Rectal smooth muscle tissue (tissue), 1 donor: ENCODE data around the gene NFATC2.
"Not testable (repeated sequence)": the region's sequence is repeated elsewhere in the genome, so short reads cannot be mapped to it uniquely, and the experiment has no call there.

ENCODE experiments used
- H3K27ac ChIP-seq: one replicate; pipeline ENCODE4 v1.7.0; 2013; ENCODE audit warnings: low read depth, low read length, inconsistent platforms
- H3K27me3 ChIP-seq: one replicate; pipeline ENCODE4 v1.7.0; 2013; ENCODE audit warnings: low read length; ENCODE audit not compliant: control insufficient read depth, insufficient read depth
- H3K36me3 ChIP-seq: one replicate; pipeline ENCODE4 v1.7.0; 2013; ENCODE audit warnings: low read length; ENCODE audit not compliant: control insufficient read depth, insufficient read depth
- H3K4me1 ChIP-seq: one replicate; pipeline ENCODE4 v1.7.0; 2013; ENCODE audit warnings: low read length; ENCODE audit not compliant: control insufficient read depth, insufficient read depth
- H3K4me3 ChIP-seq: one replicate; pipeline ENCODE4 v1.7.0; 2013; ENCODE audit warnings: low read length
- H3K9ac ChIP-seq: one replicate; pipeline ENCODE4 v1.7.0; 2013; ENCODE audit warnings: low read length

The NFATC2 gene

GRCh38 chr20:51462566-51463276 is 79.8 kb downstream of the NFATC2 start:
- Histone ChIP-seq H3K9ac (no peak overlapping the region), H3K4me3 (no peak overlapping the region), H3K36me3 (no peaks in the 10 kb centered on the region), H3K27me3 (no peaks in the 10 kb centered on the region), H3K4me1 (peaks cover 9% of the 10 kb centered on the region), H3K27ac (no peak overlapping the region)

GRCh38 chr20:51461846-51462245 is 80.7 kb downstream of the NFATC2 start:
- peaks cover 15% of the 10 kb centered on the region for H3K4me1 ChIP-seq
- not testable (repeated sequence) for H3K27ac ChIP-seq, H3K36me3 ChIP-seq, H3K9ac ChIP-seq, H3K4me3 ChIP-seq, H3K27me3 ChIP-seq

GRCh38 chr20:51461306-51461705 is 81.2 kb downstream of the NFATC2 start:
- no peak overlapping the region for H3K27ac ChIP-seq
- no peak overlapping the region for H3K9ac ChIP-seq
- H3K4me1 ChIP-seq = peaks cover 20% of the 10 kb centered on the region
- no peaks in the 10 kb centered on the region for H3K36me3 ChIP-seq
- no peaks in the 10 kb centered on the region for H3K27me3 ChIP-seq
- no peak overlapping the region for H3K4me3 ChIP-seq

GRCh38 chr20:51460569-51461265 is 81.8 kb downstream of the NFATC2 start:
- Histone ChIP-seq H3K4me1 (peaks cover 23% of the 10 kb centered on the region), H3K4me3 (no peak overlapping the region), H3K36me3 (no peaks in the 10 kb centered on the region), H3K27me3 (no peaks in the 10 kb centered on the region), H3K9ac (no peak overlapping the region), H3K27ac (no peak overlapping the region)

- no peaks in the 10 kb centered on the region for H3K27me3 ChIP-seq
- no peak overlapping the region for H3K4me3 ChIP-seq
- H3K27ac ChIP-seq = no peak overlapping the region
- H3K36me3 ChIP-seq = no peaks in the 10 kb centered on the region
- H3K4me1 ChIP-seq = peaks cover 23% of the 10 kb centered on the region
- no peak overlapping the region for H3K9ac ChIP-seq
These were observed 82.4 kb downstream of the NFATC2 start for GRCh38 chr20:51460163-51460562.

- H3K36me3 ChIP-seq = no peaks in the 10 kb centered on the region
- H3K27ac ChIP-seq = no peak overlapping the region
- H3K27me3 ChIP-seq = no peaks in the 10 kb centered on the region
- no peak overlapping the region for H3K9ac ChIP-seq
- H3K4me3 ChIP-seq = no peak overlapping the region
- H3K4me1 ChIP-seq = peaks cover 23% of the 10 kb centered on the region
These were observed 83.6 kb downstream of the NFATC2 start for GRCh38 chr20:51458751-51459439.

GRCh38 chr20:51457533-51457932 is 85.0 kb downstream of the NFATC2 start:
- Histone ChIP-seq H3K36me3 (no peaks in the 10 kb centered on the region), H3K4me3 (no peak overlapping the region), H3K27me3 (no peaks in the 10 kb centered on the region), H3K27ac (no peak overlapping the region), H3K9ac (no peak overlapping the region), H3K4me1 (peaks cover 14% of the 10 kb centered on the region)

GRCh38 chr20:51456511-51457509 is 85.7 kb downstream of the NFATC2 start:
- Histone ChIP-seq H3K9ac (no peak overlapping the region), H3K36me3 (no peaks in the 10 kb centered on the region), H3K4me3 (peak overlapping the region; percentile 1)

GRCh38 chr20:51454250-51454865 is 88.2 kb downstream of the NFATC2 start:
- Histone ChIP-seq H3K27ac (no peak overlapping the region), H3K4me1 (peaks cover 18% of the 10 kb centered on the region), H3K27me3 (no peaks in the 10 kb centered on the region), H3K36me3 (peaks cover 4% of the 10 kb centered on the region), H3K4me3 (no peak overlapping the region), H3K9ac (no peak overlapping the region)

More at GRCh38 chr20:51456511-51457509, 85.7 kb downstream of the NFATC2 start:
- H3K27me3 ChIP-seq = no peaks in the 10 kb centered on the region
- H3K27ac ChIP-seq = peak overlapping the region; percentile 74
- peaks cover 14% of the 10 kb centered on the region for H3K4me1 ChIP-seq

GRCh38 chr20:51452734-51453365 is 89.7 kb downstream of the NFATC2 start:
- Histone ChIP-seq H3K4me3 (no peak overlapping the region), H3K27me3 (no peaks in the 10 kb centered on the region), H3K9ac (peak overlapping the region; percentile 7), H3K27ac (no peak overlapping the region), H3K4me1 (peaks cover 23% of the 10 kb centered on the region), H3K36me3 (peaks cover 4% of the 10 kb centered on the region)

- H3K27ac ChIP-seq = no peak overlapping the region
- no peak overlapping the region for H3K4me3 ChIP-seq
- H3K27me3 ChIP-seq = no peaks in the 10 kb centered on the region
- H3K4me1 ChIP-seq = peaks cover 26% of the 10 kb centered on the region
- H3K9ac ChIP-seq = no peak overlapping the region
- H3K36me3 ChIP-seq = peaks cover 4% of the 10 kb centered on the region
These were observed 90.4 kb downstream of the NFATC2 start for GRCh38 chr20:51452091-51452613.
